Hematopoietic multipotent progenitor cell treated with erythropoietin and hydrocortisone succinate and interleukin-3 and kit ligand, for 17 days (in vitro differentiated cells): ENCODE results near the gene PTPRN2.

Experiments
- DNase-seq: peaks from one replicate; pipeline ENCODE4 v3.0.0-alpha.2; 2015; ENCODE audit warnings: low spot score

Gene PTPRN2

GRCh38 chr7:157547611-157548010 is 1040.0 kb downstream of the PTPRN2 start:
- no peak for DNase-seq

DNA sequence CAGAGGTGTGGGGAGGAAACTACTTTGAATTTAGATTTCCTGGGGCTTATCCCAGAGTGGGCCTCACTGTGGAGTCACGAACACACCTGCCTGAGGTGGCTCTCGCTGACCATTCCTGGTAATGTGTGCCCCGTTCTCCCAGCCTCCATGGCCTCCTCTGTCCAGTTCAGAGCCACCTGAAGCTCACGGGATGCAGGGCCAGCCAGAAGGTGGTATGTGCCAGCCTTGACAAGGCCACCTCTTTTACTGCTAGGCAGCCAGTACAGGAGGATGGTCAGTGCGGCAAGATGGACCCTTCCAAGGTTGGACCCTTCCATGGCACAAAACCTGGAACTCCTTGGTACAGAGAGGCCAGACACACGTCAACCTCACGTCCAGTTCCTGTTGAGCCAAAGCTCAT is 1040.5 kb downstream of the PTPRN2 start:
- no peak for DNase-seq

GRCh38 chr7:157545681-157546060 is 1042.0 kb downstream of the PTPRN2 start:
- DNase-seq: no peak

GRCh38 chr7:157544980-157545680 is 1042.5 kb downstream of the PTPRN2 start:
- no peak for DNase-seq

GRCh38 chr7:157544226-157544625 is 1043.4 kb downstream of the PTPRN2 start:
- no peak for DNase-seq

DNA sequence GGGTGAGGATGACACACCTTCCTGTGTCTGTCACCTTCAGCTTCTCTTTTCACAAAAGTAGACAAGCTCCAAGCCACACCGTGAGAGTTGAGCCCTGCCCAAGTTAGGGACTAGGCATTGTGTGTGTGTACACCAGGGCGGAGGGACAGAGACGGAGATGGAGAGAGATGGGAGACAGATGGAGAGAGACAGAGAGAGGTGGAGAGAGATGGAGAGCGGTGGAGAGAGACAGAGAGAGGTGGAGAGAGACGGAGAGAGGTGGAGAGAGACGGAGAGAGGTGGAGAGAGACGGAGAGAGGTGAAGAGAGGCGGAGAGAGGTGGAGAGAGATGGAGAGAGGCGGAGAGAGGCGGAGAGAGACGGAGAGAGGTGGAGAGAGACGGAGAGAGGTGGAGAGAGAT is 1043.8 kb downstream of the PTPRN2 start:
- DNase-seq: no peak

DNA sequence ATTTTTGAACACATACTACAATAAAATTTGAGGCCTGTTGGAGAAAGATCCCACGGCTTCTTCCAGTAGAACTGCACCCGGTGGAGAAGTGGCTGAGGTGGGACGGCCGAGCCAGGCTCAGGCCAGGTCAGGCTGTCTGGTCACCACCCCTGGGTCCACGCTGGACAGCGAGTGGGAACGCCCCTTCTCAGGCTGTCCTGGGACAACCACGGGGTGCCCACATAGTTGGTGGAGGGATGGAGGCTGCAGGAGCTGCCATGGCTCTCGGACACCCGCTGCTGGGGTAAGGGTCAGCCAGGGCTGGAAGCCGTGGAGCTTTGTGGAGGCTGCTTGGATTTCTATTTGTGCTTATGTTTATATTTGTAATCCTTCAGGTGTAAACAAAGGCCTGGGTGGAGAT is 1044.3 kb downstream of the PTPRN2 start:
- no peak for DNase-seq

- no peak for DNase-seq
Measured at GRCh38 chr7:157542068-157543021, 1045.3 kb downstream of the PTPRN2 start.

DNA sequence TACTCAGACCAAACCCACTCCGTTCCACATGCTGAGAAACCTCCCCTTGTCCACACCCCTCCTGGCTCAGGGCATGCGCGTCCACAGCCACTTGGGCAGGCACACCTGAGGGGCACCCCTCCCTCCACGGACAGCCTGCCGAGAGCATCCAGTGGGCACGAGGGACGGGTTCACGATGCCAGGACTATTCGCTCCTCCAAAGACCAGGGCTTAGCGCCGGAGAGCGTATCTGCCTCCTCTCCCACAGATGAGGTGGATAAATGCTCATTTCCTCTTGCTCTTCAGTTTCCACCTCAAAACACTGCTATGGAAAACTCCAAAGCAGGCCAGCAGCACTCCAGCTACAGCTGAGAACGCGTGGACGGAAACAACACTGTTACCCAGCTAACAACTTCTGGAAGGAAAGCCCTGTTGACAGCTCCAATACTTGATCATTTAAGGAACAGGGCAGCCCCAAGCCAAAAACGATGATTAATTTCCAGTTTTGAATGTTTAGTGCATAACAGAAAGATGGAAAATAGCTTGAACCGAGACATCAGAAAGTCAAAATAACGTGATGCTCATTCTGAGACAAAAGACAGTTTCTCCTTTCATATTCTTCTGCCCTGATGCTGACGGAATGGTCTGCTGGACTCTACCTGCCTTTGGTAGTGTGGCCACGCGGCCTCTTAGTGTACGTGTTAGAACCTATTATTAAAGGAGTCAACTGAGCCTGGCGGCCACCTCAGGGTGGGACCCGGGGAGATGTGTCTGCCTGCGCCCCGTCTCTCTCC is 1046.1 kb downstream of the PTPRN2 start:
- DNase-seq: no peak

- DNase-seq: no peak
Measured at GRCh38 chr7:157540606-157541294, 1046.9 kb downstream of the PTPRN2 start.

GRCh38 chr7:157540020-157540419 is 1047.6 kb downstream of the PTPRN2 start:
- DNase-seq: no peak

- no peak for DNase-seq
Measured at GRCh38 chr7:157539521-157539920, 1048.1 kb downstream of the PTPRN2 start.

DNA sequence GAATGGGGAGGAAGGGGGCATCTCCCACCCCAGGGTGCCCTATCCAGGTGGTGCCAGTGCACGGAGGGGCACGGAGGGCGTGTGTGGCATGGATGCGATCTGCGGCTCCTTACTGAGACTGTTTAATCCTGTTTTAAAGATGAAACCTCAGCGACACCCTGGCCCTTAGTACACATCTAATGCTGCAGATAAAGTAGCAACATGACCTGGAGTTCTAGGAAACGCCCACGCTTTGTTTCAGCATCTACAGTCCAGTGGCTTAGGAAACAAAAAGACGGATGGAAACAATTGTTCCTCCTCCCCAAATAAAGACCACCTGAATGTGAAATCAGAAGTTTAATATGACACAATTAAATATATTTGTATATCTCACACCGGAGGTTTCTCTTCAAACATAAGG is 1048.9 kb downstream of the PTPRN2 start:
- no peak for DNase-seq

- DNase-seq: no peak
Measured at GRCh38 chr7:157538321-157538720, 1049.3 kb downstream of the PTPRN2 start.

- DNase-seq: no peak
Measured at GRCh38 chr7:157537056-157537455, 1050.6 kb downstream of the PTPRN2 start.

DNA sequence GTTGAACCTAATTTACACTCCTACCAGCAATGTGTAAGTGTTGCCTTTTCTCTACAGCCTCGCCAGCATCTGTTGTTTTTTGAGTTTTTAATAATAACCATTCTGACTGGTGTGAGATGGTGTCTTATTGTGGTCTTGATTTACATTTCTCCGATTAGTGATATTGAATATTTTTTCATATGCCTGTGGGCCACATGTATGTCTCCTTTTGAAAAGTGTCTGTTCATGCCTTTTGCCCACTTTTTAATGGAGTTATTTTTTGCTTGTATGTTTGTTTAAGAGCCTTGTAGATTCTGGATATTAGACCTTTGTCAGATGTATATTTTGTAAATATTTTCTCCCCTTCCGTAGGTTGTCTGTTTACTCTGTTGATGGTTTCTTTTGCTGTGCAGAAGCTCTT is 1055.6 kb downstream of the PTPRN2 start:
- no peak for DNase-seq

DNA sequence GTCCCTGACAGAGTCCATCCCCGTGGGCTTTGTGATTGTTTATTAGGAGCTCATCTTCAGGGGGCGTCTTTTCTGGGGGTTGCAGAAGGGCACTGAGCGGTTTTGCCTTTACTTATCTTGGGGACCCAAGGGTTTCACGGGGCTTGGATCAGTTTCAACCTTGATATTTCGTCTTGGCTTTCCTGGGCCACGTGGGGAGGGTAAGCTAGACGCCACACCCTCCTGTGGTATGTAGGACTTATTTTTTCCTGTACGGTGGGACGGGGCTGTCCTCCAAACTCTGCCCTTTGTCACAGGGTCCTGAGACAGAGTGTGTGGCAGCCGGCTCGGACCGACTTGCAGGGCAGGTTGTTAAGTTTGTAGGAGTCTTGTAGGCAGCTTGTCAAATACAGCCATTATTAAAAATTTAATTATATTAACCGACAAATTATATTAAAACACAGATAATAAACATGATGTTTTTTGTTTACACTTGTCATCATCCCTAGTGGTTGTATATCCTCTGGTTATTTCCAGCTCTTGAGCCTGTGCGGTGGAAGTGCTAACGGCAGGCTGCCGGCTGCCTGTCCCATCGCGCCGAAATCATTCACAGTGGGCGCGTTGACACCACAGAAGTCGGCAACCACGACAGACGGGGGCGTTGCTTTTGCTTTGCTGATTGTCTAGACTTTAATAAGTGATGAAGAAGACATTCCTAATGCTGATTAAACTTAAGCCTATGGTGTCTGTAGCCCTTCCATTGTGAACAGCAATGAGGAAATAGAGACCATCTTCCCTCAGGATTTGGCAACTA is 1057.7 kb downstream of the PTPRN2 start:
- no peak for DNase-seq

GRCh38 chr7:157528785-157529341 is 1058.8 kb downstream of the PTPRN2 start:
- no peak for DNase-seq

GRCh38 chr7:157527686-157528085 is 1059.9 kb downstream of the PTPRN2 start:
- no peak for DNase-seq

GRCh38 chr7:157526913-157527634 is 1060.5 kb downstream of the PTPRN2 start:
- DNase-seq: no peak
